H9 (cell line): ENCODE results near the gene KLK1. TPM values are rescaled to one million over a fixed set of nuclear protein-coding genes. Genes with fewer than 3 reads are reported as not detected.

ENCODE experiments used
- DNase-seq: peaks from one replicate; pipeline ENCODE4 v3.0.0-alpha.2; 2017
- H2AFZ ChIP-seq: one replicate; pipeline ENCODE4 v1.6.1; 2013; ENCODE audit warnings: mild to moderate bottlenecking, low read length, control low read depth, moderate library complexity
- H2AK5ac ChIP-seq: 2 replicates; pipeline ENCODE4 v1.6.1; 2013; ENCODE audit warnings: low read length, control low read depth, mixed read lengths; ENCODE audit not compliant: insufficient read length
- H2BK120ac ChIP-seq: one replicate; pipeline ENCODE4 v1.6.1; 2013; ENCODE audit warnings: low read depth, mild to moderate bottlenecking, low read length, control low read depth, inconsistent platforms; ENCODE audit not compliant: poor library complexity, severe bottlenecking
- H2BK12ac ChIP-seq: 2 replicates; pipeline ENCODE4 v1.6.1; 2013; ENCODE audit warnings: low read length, control low read depth, mixed read lengths, low read depth; ENCODE audit not compliant: insufficient read length
- H2BK15ac ChIP-seq: 2 replicates; pipeline ENCODE4 v1.6.1; 2013; ENCODE audit warnings: low read depth, low read length, control low read depth
- H2BK20ac ChIP-seq: one replicate; pipeline ENCODE4 v1.6.1; 2013; ENCODE audit warnings: low read depth, mild to moderate bottlenecking, low read length, control low read depth, inconsistent platforms; ENCODE audit not compliant: poor library complexity, severe bottlenecking
- H2BK5ac ChIP-seq: 2 replicates; pipeline ENCODE4 v1.6.1; 2013; ENCODE audit warnings: low read length, control low read depth, mixed read lengths; ENCODE audit not compliant: insufficient read length
- H3K14ac ChIP-seq: 2 replicates; pipeline ENCODE4 v1.6.1; 2013; ENCODE audit warnings: low read length, control low read depth; ENCODE audit not compliant: insufficient read depth
- H3K18ac ChIP-seq: 2 replicates; pipeline ENCODE4 v1.6.1; 2013; ENCODE audit warnings: low read depth, mild to moderate bottlenecking, mixed read lengths, low read length, control low read depth; ENCODE audit not compliant: insufficient read length
- H3K23ac ChIP-seq: 2 replicates; pipeline ENCODE4 v1.6.1; 2013; ENCODE audit warnings: low read length, control low read depth, mixed read lengths, low read depth; ENCODE audit not compliant: insufficient read length
- H3K23me2 ChIP-seq: 2 replicates; pipeline ENCODE4 v1.6.1; 2013; ENCODE audit warnings: low read depth, mild to moderate bottlenecking, mixed read lengths, low read length, control low read depth; ENCODE audit not compliant: insufficient read length, poor library complexity, severe bottlenecking
- H3K27ac ChIP-seq: 2 replicates; pipeline ENCODE4 v1.5.1; 2013; ENCODE audit warnings: low read length, control low read depth, mixed read lengths, low read depth; ENCODE audit not compliant: insufficient read length
- H3K27me3 ChIP-seq: 2 replicates; pipeline ENCODE4 v1.6.1; 2013; ENCODE audit warnings: low read length, control low read depth, inconsistent platforms; ENCODE audit not compliant: insufficient read depth
- H3K4ac ChIP-seq: 2 replicates; pipeline ENCODE4 v1.6.1; 2013; ENCODE audit warnings: low read depth, mild to moderate bottlenecking, control low read depth, inconsistent platforms, low read length, moderate library complexity
- H3K4me1 ChIP-seq: 2 replicates; pipeline ENCODE4 v1.6.1; 2013; ENCODE audit warnings: low read length, control low read depth, inconsistent platforms; ENCODE audit not compliant: insufficient read depth
- H3K4me2 ChIP-seq: 2 replicates; pipeline ENCODE4 v1.6.1; 2013; ENCODE audit warnings: low read length, control low read depth, mixed read lengths; ENCODE audit not compliant: insufficient read length, insufficient read depth
- H3K56ac ChIP-seq: 2 replicates; pipeline ENCODE4 v1.6.1; 2013; ENCODE audit warnings: low read depth, mild to moderate bottlenecking, mixed read lengths, low read length, control low read depth; ENCODE audit not compliant: insufficient read length
- H3K79me1 ChIP-seq: 2 replicates; pipeline ENCODE4 v1.6.1; 2013; ENCODE audit warnings: low read depth, mild to moderate bottlenecking, moderate library complexity, low read length, control low read depth, inconsistent platforms; ENCODE audit not compliant: insufficient read depth, poor library complexity, severe bottlenecking
- H3K79me2 ChIP-seq: 2 replicates; pipeline ENCODE4 v1.6.1; 2013; ENCODE audit warnings: low read length, control low read depth, inconsistent platforms; ENCODE audit not compliant: insufficient read depth
- H3K9ac ChIP-seq: 2 replicates; pipeline ENCODE4 v1.6.1; 2013; ENCODE audit warnings: low read length, control low read depth, mixed read lengths; ENCODE audit not compliant: insufficient read length; ENCODE audit errors: extremely low read depth
- H3K9me3 ChIP-seq: one replicate; pipeline ENCODE4 v1.6.1; 2013; ENCODE audit warnings: low read depth, low read length, inconsistent platforms; ENCODE audit not compliant: control insufficient read depth
- H3T11ph ChIP-seq: one replicate; pipeline ENCODE4 v1.6.1; 2013; ENCODE audit warnings: mild to moderate bottlenecking, low read length, control low read depth, inconsistent platforms
- H4K20me1 ChIP-seq: one replicate; pipeline ENCODE4 v1.6.1; 2013; ENCODE audit not compliant: control insufficient read depth, insufficient read length, insufficient read depth
- H4K5ac ChIP-seq: 2 replicates; pipeline ENCODE4 v1.6.1; 2013; ENCODE audit warnings: low read depth, mild to moderate bottlenecking, mixed read lengths, low read length, control low read depth; ENCODE audit not compliant: insufficient read length
- H4K8ac ChIP-seq: replicated peaks from 2 replicates; pipeline ENCODE4 v1.6.1; 2013; ENCODE audit warnings: low read length, control low read depth, mixed read lengths, low read depth; ENCODE audit not compliant: insufficient read length
- H4K91ac ChIP-seq: 2 replicates; pipeline ENCODE4 v1.6.1; 2013; ENCODE audit warnings: low read depth, mild to moderate bottlenecking, moderate library complexity, mixed read lengths, low read length, control low read depth; ENCODE audit not compliant: insufficient read length
- H3K27ac Mint-ChIP-seq, 3 experiments: 2 replicates in 2 of 3; 3 replicates in 1 of 3; pipeline ENCODE4 v1.8.0; 2020 to 2021; ENCODE audit warnings: mixed read lengths in 3 of 3, mild to moderate bottlenecking in 1 of 3, moderate library complexity in 1 of 3
- H3K27me3 Mint-ChIP-seq: 2 replicates; pipeline ENCODE4 v1.8.0; 2021; ENCODE audit warnings: low read depth, mild to moderate bottlenecking, moderate library complexity, mixed read lengths
- H3K36me3 Mint-ChIP-seq, 3 experiments: 2 replicates in 2 of 3; 3 replicates in 1 of 3; pipeline ENCODE4 v1.8.0; 2020 to 2021; ENCODE audit warnings: low read depth in 3 of 3, mixed read lengths in 3 of 3; ENCODE audit not compliant: insufficient read depth in 1 of 3
- H3K4me1 Mint-ChIP-seq, 2 experiments: 2 replicates each; pipeline ENCODE4 v1.8.0; 2020; ENCODE audit warnings: mixed read lengths in 2 of 2
- H3K4me3 Mint-ChIP-seq, 2 experiments: 2 replicates in 1 of 2; 3 replicates in 1 of 2; pipeline ENCODE4 v1.8.0; 2020 to 2021; ENCODE audit warnings: mild to moderate bottlenecking in 2 of 2, mixed read lengths in 2 of 2, moderate library complexity in 1 of 2
- H3K9me3 Mint-ChIP-seq, 2 experiments: 2 replicates in 1 of 2; 3 replicates in 1 of 2; pipeline ENCODE4 v1.8.0; 2020; ENCODE audit warnings: mild to moderate bottlenecking in 2 of 2, mixed read lengths in 2 of 2, moderate library complexity in 1 of 2
- WGBS: extraction: QIAGEN DNeasy Blood & Tissue Kit; methylation state at CpG from one replicate; pipeline ENCODE4 v1.1.7; 2013; ENCODE audit warnings: missing lambda C conversion rate, low lambda C conversion rate, mixed read lengths; ENCODE audit not compliant: insufficient read length; ENCODE audit errors: extremely low coverage; 5-methylcytosine and 5-hydroxymethylcytosine counted together
- total RNA-seq: library from RNA; stranded (reverse); gene quantifications from 2 replicates; pipeline ENCODE4 v1.2.1, GENCODE V29; 2021
- TF ChIP-seq, protein P1 (sequence below): fragments of 200-600 bp; sonication (generic); conservative IDR thresholded peaks from 3 replicates; pipeline ENCODE4 v1.8.0; 2021; ENCODE audit warnings: antibody characterized with exemption, mild to moderate bottlenecking

Gene KLK1
- total RNA-seq, 1 experiment from 2014 or later: 2.3 TPM

DNA sequence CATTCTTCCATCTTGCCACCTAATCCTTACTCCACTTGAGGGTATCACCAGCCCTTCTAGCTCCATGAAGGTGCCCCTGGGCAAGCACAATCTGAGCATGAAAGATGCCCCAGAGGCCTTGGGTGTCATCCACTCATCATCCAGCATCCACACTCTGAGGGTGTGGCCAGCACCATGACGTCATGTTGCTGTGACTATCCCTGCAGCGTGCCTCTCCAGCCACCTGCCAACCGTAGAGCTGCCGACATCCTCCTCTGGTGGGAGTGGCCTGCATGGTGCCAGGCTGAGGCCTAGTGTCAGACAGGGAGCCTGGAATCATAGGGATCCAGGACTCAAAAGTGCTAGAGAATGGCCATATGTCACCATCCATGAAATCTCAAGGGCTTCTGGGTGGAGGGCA is 28.0 kb upstream of the KLK1 start:
- Histone ChIP-seq H3K14ac (no peak overlapping the region), H2BK120ac (no peak overlapping the region), H4K8ac (no peak overlapping the region), H4K5ac (no peak overlapping the region), H2BK15ac (no peak overlapping the region), H2BK12ac (no peak overlapping the region), H3K9ac (no peak overlapping the region), H3K4ac (no peak overlapping the region), H3K23me2 (no peaks in the 10 kb centered on the region), H4K20me1 (no peaks in the 10 kb centered on the region), H4K91ac (no peak overlapping the region), H3T11ph (no peak overlapping the region), H3K9me3 (no peaks in the 10 kb centered on the region), H2BK5ac (no peak overlapping the region), H3K23ac (no peak overlapping the region), H3K27ac (no peak overlapping the region), H3K56ac (no peak overlapping the region), H3K79me1 (no peaks in the 10 kb centered on the region), H3K4me1 (no peaks in the 10 kb centered on the region), H2AK5ac (no peak overlapping the region), H2BK20ac (no peak overlapping the region), H3K4me2 (no peak overlapping the region), H2AFZ (no peak overlapping the region), H3K79me2 (no peaks in the 10 kb centered on the region), H3K27me3 (no peaks in the 10 kb centered on the region), H3K18ac (no peak overlapping the region)
- TF ChIP-seq, protein P1, sequence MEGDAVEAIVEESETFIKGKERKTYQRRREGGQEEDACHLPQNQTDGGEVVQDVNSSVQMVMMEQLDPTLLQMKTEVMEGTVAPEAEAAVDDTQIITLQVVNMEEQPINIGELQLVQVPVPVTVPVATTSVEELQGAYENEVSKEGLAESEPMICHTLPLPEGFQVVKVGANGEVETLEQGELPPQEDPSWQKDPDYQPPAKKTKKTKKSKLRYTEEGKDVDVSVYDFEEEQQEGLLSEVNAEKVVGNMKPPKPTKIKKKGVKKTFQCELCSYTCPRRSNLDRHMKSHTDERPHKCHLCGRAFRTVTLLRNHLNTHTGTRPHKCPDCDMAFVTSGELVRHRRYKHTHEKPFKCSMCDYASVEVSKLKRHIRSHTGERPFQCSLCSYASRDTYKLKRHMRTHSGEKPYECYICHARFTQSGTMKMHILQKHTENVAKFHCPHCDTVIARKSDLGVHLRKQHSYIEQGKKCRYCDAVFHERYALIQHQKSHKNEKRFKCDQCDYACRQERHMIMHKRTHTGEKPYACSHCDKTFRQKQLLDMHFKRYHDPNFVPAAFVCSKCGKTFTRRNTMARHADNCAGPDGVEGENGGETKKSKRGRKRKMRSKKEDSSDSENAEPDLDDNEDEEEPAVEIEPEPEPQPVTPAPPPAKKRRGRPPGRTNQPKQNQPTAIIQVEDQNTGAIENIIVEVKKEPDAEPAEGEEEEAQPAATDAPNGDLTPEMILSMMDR: no peak
- DNase-seq: no peak
- H3K36me3 Mint-ChIP-seq: no peaks in the 10 kb centered on the region
- WGBS: no CpG with 5 or more reads among the region's 4 CpGs
- no peak overlapping the region for H3K4me3 Mint-ChIP-seq
- H3K4me1 Mint-ChIP-seq: no peaks in the 10 kb centered on the region
- peaks cover 75% of the 10 kb centered on the region for H3K27me3 Mint-ChIP-seq
- no peak overlapping the region for H3K27ac Mint-ChIP-seq
- H3K9me3 Mint-ChIP-seq: no peaks in the 10 kb centered on the region
